NCI-H1417 (cell line): Measurements from ENCODE around the gene PIAS4.
A peak's percentile ranks its signal among the peaks of the same experiment; 100 is the strongest.
"Not testable (repeated sequence)": the region's sequence is repeated elsewhere in the genome, so short reads cannot be mapped to it uniquely, and the experiment has no call there.

Experiments used
- DNase-seq, 3 experiments: peaks; one replicate each; lab custom pipeline; 2025; lab: John Stamatoyannopoulos, UW

The PIAS4 gene

GRCh38 chr19:3998667-3999412 lies 8.7 kb upstream of the PIAS4 start:
- not testable (repeated sequence) for DNase-seq

GRCh38 chr19:4000798-4001197 lies 6.7 kb upstream of the PIAS4 start:
- DNase-seq, result not testable (repeated sequence)

GRCh38 chr19:4005436-4005835 lies 2.1 kb upstream of the PIAS4 start:
- DNase-seq, result not testable (repeated sequence)

- DNase-seq, result peak in 2 of 3 experiments; percentile 39 to 41
Observed at GRCh38 chr19:4007836-4008539, 452 bp downstream of the PIAS4 start.

- no peak for DNase-seq
Observed at GRCh38 chr19:4009990-4010807, 2.7 kb downstream of the PIAS4 start.

- DNase-seq, result no peak
Observed at GRCh38 chr19:4010808-4011110, 3.2 kb downstream of the PIAS4 start.

- DNase-seq, result not testable (repeated sequence)
Observed at GRCh38 chr19:4011430-4011829, 3.9 kb downstream of the PIAS4 start.

- peak in 2 of 3 experiments; percentile 72 to 86 for DNase-seq
Observed at GRCh38 chr19:4012092-4012974, 4.8 kb downstream of the PIAS4 start.

GRCh38 chr19:4012975-4013634 lies 5.6 kb downstream of the PIAS4 start:
- no peak for DNase-seq

GRCh38 chr19:4013886-4014540 lies 6.5 kb downstream of the PIAS4 start:
- no peak for DNase-seq

GRCh38 chr19:4014541-4015491 lies 7.3 kb downstream of the PIAS4 start:
- DNase-seq, result peak in 2 of 3 experiments; percentile 23 to 39

- no peak for DNase-seq
Observed at GRCh38 chr19:4015705-4016402, 8.3 kb downstream of the PIAS4 start.

GRCh38 chr19:4016486-4016885 lies 8.9 kb downstream of the PIAS4 start:
- no peak for DNase-seq

- DNase-seq, result no peak
Observed at GRCh38 chr19:4016903-4017638, 9.5 kb downstream of the PIAS4 start.

GRCh38 chr19:4018140-4018613 lies 10.6 kb downstream of the PIAS4 start:
- DNase-seq, result no peak

- no peak for DNase-seq
Observed at GRCh38 chr19:4018775-4019504, 11.4 kb downstream of the PIAS4 start.

- DNase-seq, result no peak
Observed at GRCh38 chr19:4019578-4019977, 12.0 kb downstream of the PIAS4 start.
